Hematopoietic multipotent progenitor cell treated with erythropoietin and hydrocortisone succinate and interleukin-3 and kit ligand, for 17 days (in vitro differentiated cells): ENCODE measurements around the gene FOXF2.

ENCODE experiments used
- DNase-seq: peaks from one replicate; pipeline ENCODE4 v3.0.0-alpha.2; 2015; ENCODE audit warnings: low spot score

Gene FOXF2

GRCh38 chr6:1390946-1391799, 1.8 kb downstream of the FOXF2 start:
- no peak for DNase-seq

GRCh38 chr6:1391800-1392309, 2.5 kb downstream of the FOXF2 start:
- DNase-seq: no peak

GRCh38 chr6:1392813-1393640, 3.7 kb downstream of the FOXF2 start:
- DNase-seq: no peak

GRCh38 chr6:1393641-1394283, 4.4 kb downstream of the FOXF2 start:
- no peak for DNase-seq

GRCh38 chr6:1394514-1395463, 5.4 kb downstream of the FOXF2 start:
- DNase-seq: no peak

- no peak for DNase-seq
These were observed 6.1 kb downstream of the FOXF2 start for GRCh38 chr6:1395506-1395905.

- DNase-seq: no peak
These were observed 6.8 kb downstream of the FOXF2 start for GRCh38 chr6:1395941-1396908.

GRCh38 chr6:1396952-1397868, 7.8 kb downstream of the FOXF2 start:
- DNase-seq: peak; percentile 50

GRCh38 chr6:1399085-1399780, 9.9 kb downstream of the FOXF2 start:
- no peak for DNase-seq

GRCh38 chr6:1400126-1400850, 10.9 kb downstream of the FOXF2 start:
- DNase-seq: no peak

- no peak for DNase-seq
These were observed 13.0 kb downstream of the FOXF2 start for GRCh38 chr6:1402369-1402768.

- DNase-seq: no peak
These were observed 13.5 kb downstream of the FOXF2 start for GRCh38 chr6:1402868-1403267.

- no peak for DNase-seq
These were observed 14.7 kb downstream of the FOXF2 start for GRCh38 chr6:1403851-1404712.

- DNase-seq: no peak
These were observed 15.3 kb downstream of the FOXF2 start for GRCh38 chr6:1404713-1405098.

- no peak for DNase-seq
These were observed 15.8 kb downstream of the FOXF2 start for GRCh38 chr6:1405221-1405620.

- DNase-seq: no peak
These were observed 17.1 kb downstream of the FOXF2 start for GRCh38 chr6:1406306-1407072.
